ENCODE results near the gene TEX29. TPM values are rescaled to one million over a fixed set of nuclear protein-coding genes. Genes with fewer than 3 reads are reported as not detected.

The TEX29 gene
- total and polyA plus RNA-seq, 9 of the 15 experiments (the other 6 are each of a cell fraction or from before 2014, with no cell fraction given): 0.11 TPM; not detected in 7

- Histone ChIP-seq H3K4me2 (ENCODE audit: insufficient read depth, low read length) (no peak overlapping the region), H2AFZ (ENCODE audit: low read depth, low read length) (no peak overlapping the region), H4K20me1 (replicated peaks; ENCODE audit: control insufficient read depth, insufficient read depth, low read length) (no peaks in the 10 kb centered on the region), H3K9me1 (ENCODE audit: control insufficient read depth, insufficient read depth, low read length) (no peaks in the 10 kb centered on the region), H3K4me1 (replicated peaks in 1 of 2; ENCODE audit: control insufficient read depth in 2 of 2, insufficient read depth in 2 of 2, low read length in 2 of 2) (no peaks in the 10 kb centered on the region), H3K79me2 (ENCODE audit: control insufficient read depth, insufficient read depth, low read length) (no peaks in the 10 kb centered on the region), H3K27me3 (ENCODE audit: control insufficient read depth in 2 of 2, insufficient read depth in 2 of 2, low read length in 2 of 2) (peaks cover 0 to 32% of the 10 kb centered on the region in 2 experiments; a peak in 3 of 5 replicates), H3K36me3 (ENCODE audit: control insufficient read depth, insufficient read depth, low read length) (no peaks in the 10 kb centered on the region), H3K9ac (ENCODE audit: insufficient read depth in 1 of 2, low read depth in 2 of 2, low read length in 2 of 2) (no peak overlapping the region; a peak in 1 of 4 replicates), H3K9me3 (replicated peaks; ENCODE audit: control insufficient read depth, insufficient read depth, low read depth, low read length) (no peaks in the 10 kb centered on the region), H3K4me3 (no peak overlapping the region), H3K27ac (ENCODE audit: extremely low read depth, low read depth, low read length) (no peak overlapping the region)
- POLR2A ChIA-PET: no interaction called here
- ATAC-seq (no peak), FAIRE-seq (no peak), DNase-seq (ENCODE audit: extremely low read depth in 1 of 4, low spot score in 3 of 4) (no peak)
- CTCF ChIA-PET (ENCODE audit: low intra/inter-chr PET ratio): no interaction called here
- WGBS (ENCODE audit: insufficient coverage, low coverage, missing lambda C conversion rate): 1% methylated on average over 19 of the region's 20 CpGs
- BruUV-seq (replicated peaks): no TSS peak
- intact Hi-C loops (cut with micrococcal nuclease): no loop called here
- in situ Hi-C loops (cut with MboI): no loop called here
- TF ChIP-seq MNT (conservative IDR thresholded peaks at IDR 0.05) (no peak), NCOR1 (IDR thresholded peaks at IDR 0.05) (no peak), SNIP1 (IDR thresholded peaks at IDR 0.05; ENCODE audit: low read depth) (no peak), HBP1 (CRISPR knock-in tag; IDR thresholded peaks at IDR 0.05) (no peak), ZBTB40 (IDR thresholded peaks at IDR 0.05) (no peak), ZBTB40 (CRISPR knock-in tag; IDR thresholded peaks at IDR 0.05) (no peak), PTBP1 (IDR thresholded peaks at IDR 0.05; ENCODE audit: low read depth, low read length) (no peak), THRB (CRISPR knock-in tag; conservative IDR thresholded peaks at IDR 0.05) (no peak)
Measured at GRCh38 chr13:111361046-111361872, 40.8 kb downstream of the TEX29 start.

Data from K562 (cell line).